GM21423 (cell line): Measurements from ENCODE around the gene TMEM52.
"Not testable (repeated sequence)": the region's sequence is repeated elsewhere in the genome, so short reads cannot be mapped to it uniquely, and the experiment has no call there.

Source experiments
- ATAC-seq: cut with Tn5 transposase; IDR thresholded peaks from one replicate; pipeline ENCODE4 v1.9.1; 2021; ENCODE audit warnings: mild to moderate bottlenecking, moderate library complexity; ENCODE audit not compliant: unreplicated experiment

The TMEM52 gene

DNA sequence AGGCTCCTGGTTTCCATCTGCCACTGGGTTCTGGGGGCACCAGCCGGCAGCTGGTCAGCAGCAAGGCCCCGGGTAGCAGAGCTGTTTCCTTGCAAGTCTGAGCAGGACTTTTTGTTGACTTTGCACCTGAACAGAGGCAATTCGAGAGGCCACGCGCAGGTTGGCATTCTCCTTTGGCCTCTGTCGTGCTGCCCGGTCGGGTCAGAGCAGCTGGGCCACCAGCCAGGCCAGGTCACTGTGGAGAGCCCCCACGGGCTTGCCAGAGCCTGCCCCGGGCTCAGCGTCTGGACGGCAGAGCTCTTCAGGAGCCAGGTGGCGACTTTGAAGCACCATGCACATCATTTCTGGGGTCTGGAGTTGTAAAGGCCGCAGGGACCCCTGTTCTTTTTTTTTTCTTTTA is 28.4 kb upstream of the TMEM52 start:
- no peak for ATAC-seq

DNA sequence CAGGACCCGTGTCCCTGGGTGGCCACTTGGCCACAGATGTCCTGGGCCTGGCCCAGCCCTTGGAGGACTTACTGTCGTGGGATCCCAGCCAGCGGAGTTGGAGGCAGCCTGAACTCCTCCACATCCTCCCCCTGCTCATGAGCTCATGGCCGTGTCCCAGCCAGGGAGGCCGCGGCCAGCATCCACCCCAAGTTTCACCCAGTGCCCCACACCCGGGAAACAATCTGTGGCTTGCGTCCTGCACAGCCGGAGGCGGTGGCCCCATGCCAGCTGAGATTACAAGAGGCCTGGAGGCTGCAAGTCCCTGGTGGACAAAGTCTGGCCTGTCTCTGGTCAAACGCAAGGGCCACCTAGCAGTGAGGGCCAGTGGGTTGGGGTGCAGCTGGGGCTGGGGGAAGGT is 27.5 kb upstream of the TMEM52 start:
- ATAC-seq: no peak

DNA sequence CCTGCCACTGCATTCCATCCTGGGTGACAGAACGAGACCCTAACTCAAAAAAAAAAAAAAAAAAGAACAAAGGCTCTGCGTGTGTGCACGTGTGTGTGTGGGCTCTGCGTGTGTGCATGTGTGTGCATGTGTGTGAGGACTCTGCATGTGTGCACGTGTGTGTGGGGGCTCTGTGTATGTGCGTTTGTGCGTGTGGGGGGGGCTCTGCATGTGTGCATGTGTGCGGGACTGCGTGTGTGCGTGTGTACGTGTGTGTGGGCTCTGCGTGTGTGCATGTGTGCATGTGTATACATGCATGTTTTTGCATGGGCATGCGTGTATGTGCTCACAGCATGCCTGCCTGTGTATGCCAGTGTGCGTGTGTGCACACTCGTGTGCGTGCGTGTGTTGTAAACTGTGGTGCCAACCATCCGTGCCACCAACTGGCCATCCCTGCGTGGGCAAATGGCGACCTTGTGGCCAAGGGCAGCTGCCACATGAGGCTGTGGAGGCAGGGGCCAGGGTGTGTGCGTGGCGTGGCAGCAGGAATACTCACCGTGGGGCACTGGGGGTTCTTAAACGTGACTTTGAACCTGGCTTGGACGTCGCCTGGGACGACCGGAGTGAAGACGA is 26.8 kb upstream of the TMEM52 start:
- ATAC-seq: no peak

- no peak for ATAC-seq
Measured at GRCh38 chr1:1943834-1944570, 24.9 kb upstream of the TMEM52 start.

DNA sequence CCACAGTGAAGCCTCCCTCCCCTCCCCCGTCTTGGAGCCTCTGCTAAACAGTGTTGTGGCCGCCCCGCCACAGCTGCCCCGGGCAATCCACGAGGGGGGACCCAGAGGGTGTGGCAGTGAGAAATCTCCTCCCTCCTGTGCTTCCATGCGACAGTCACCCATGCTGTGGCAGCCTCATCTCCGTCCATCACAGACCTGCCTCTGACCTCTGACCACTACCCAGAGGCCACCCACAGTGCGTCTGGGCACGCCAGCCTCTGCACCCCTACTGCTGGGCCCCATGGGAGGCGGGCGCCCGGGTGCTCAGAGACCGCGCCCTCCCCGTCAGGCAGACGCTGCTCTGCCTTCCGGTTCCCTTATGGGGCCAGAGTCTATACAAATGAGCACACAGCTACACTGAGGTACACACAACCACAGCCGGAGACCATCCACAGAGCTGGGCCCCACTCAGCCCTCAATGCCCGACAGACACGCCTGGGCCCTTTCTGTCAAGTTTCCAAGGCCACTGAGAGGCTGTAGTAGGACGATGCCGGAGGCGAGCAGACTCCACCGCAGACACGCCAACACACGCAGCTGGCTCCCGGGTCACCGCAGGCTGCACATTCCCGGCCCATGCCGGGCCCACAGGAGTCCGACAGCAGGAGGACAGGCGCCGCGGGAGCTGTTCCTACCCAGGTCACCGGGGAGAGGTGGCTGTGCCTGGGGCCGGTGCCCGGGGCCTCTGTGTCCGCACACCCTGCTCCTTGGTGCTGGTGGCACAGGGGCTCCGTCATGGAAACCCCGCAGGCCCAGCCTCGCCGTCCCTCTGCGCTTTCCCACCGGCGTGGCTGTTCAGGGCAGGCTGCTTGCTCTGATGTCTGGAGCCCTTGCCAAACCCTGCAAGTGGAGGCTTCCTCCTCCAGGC is 23.9 kb upstream of the TMEM52 start:
- ATAC-seq: no peak

DNA sequence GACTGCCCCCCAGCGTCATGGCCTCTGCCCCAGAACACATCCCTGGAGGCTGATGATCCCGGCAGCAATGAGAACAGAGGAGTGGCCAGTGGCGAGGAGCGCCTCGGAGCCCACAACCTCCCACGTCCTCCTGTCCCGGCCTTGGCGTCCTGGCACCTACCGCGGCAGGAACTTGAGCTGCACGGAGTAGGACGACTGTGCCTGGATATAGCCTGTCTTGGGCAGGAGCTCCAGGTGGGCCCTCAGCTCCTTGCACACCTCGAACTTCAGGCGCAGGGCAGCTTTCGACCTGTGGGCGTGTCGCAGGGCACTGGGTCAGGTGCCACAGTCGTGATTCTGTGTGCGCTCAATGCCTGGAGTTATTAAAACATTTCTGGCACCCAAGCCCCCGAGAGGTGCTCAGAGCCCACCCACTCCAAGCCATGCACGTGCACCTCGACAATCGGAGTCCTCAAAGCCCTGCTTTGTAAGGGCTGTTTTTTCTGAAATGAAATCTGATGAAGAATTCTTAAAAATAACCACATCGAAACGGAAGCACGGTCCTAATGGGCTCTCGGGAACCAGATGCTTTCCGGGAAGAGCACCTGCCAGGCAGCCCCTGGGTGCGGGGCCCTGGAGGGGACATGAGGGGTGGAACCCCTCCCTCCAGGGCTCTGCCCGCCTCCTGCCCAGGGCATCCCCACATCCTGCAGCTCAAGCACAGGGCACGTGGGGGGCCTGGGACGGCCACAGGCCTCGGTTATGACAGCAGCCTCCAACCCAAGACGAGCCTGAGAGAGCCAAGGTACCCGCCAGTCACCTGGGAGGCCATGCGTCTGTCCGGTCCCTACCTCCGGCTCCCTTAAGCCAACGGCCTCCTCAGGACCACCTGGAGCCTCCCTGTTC is 23.0 kb upstream of the TMEM52 start:
- ATAC-seq: no peak

- ATAC-seq: no peak
Measured at GRCh38 chr1:1941211-1941841, 22.2 kb upstream of the TMEM52 start.

- no peak for ATAC-seq
Measured at GRCh38 chr1:1940123-1940425, 21.0 kb upstream of the TMEM52 start.

GRCh38 chr1:1939296-1940122 is 20.4 kb upstream of the TMEM52 start:
- no peak for ATAC-seq

- no peak for ATAC-seq
Measured at GRCh38 chr1:1938613-1939295, 19.7 kb upstream of the TMEM52 start.

- ATAC-seq: no peak
Measured at GRCh38 chr1:1938276-1938573, 19.1 kb upstream of the TMEM52 start.

DNA sequence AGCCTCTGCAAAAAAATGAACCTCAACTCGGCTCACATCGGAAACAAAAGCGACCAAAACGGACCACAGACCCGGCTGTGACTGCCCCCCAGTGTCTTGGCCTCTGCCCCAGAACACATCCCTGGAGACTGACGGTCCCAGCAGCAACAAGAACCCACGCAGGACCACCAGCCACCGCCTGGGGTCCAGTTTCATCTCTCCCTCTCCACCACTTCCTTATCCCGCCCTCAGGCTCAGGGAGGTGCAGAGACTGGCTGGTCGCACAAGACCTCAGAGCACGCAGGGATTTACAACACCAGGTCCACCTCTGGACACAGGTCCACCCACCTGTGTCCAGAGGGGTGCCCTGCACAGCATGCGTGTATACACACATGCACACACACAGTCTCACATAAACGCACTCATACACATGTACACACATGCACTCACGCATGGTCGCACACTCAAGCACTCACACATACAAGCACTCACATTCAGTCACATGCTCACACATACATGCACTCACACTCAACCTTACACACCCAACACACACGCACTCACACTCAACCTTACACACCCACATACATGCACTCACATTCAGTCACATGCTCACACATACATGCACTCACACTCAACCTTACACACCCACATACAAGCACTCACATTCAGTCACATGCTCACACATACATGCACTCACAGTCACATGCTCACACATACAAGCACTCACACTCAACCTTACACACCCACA is 18.6 kb upstream of the TMEM52 start:
- ATAC-seq: no peak

- ATAC-seq: no peak
Measured at GRCh38 chr1:1937061-1937460, 18.0 kb upstream of the TMEM52 start.

GRCh38 chr1:1934848-1935247 is 15.8 kb upstream of the TMEM52 start:
- not testable (repeated sequence) for ATAC-seq

DNA sequence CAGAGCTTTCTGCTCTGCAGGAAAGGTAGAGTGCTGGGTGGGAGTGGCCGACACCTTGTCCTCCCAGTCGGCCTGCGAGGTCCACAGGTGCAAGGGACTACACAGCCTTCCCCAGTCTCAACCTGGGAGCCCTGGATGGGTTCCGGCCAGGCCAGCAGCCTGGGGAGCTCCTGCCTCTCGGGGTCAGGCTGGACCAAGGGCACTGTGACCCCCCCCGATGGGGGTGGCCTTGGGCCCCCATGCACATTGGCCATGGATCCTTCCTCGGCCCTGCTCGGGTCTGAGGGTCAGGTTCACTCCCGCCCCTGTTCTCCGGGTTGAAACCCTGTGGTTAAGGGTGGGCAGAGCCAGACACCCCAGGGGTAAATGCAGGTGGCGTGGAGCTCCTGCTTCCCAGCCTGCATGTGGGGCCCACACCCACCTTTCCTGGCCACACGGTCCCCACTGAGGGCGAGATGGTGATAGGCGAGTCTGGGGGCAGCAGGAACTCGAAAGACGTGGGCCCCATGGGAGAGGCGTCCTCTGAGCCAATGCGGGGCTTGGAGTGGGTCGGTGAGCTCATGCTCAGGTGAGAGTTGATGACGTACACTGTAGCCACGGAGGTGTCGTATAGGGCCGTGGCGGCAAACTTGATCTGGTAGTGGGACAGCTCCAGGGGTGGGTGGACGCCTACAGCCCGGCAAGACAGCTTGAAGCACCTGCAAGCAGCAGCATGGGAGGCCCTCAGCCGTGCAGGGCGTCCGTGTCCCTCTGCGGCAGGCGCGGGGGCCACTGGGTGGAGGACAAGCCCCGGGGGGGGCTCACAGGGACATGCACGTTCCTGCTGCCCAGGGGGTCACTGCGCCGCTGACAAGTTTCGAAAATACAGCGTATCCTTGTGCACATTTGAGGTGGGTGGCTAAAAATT is 10.8 kb upstream of the TMEM52 start:
- ATAC-seq: no peak

DNA sequence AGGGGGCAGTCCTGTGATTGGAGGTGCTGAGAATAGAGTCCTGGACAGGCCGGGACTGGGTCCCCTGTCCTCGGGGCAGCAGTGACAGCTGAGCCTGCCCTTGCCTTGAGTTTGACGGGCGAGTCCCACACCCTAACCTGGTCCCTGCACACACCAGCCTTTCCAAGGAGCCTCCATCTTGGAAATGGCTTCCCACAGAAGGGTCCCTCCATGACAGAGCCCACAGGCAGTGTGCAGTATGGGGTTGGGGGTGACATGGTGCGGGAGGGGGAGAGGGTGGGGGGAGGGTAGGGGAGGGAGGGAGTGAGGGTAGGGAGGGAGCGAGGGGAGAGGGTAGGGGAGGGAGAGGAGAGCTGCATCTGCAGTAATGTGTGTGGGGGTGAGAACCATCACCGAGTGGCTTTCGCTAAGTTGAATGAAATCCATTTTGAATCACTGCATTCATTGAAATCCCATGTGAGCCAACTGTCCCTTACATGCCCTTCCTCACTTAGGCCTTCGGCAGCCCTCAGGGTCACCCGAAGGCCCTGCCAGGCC is 10.1 kb upstream of the TMEM52 start:
- no peak for ATAC-seq
